ENCODE measurements around the gene PAPPA. TPM values are rescaled to one million over a fixed set of nuclear protein-coding genes. Genes with fewer than 3 reads are reported as not detected.

The PAPPA gene
- polyA plus RNA-seq, 6 donors from 2014 or later: not detected

DNA sequence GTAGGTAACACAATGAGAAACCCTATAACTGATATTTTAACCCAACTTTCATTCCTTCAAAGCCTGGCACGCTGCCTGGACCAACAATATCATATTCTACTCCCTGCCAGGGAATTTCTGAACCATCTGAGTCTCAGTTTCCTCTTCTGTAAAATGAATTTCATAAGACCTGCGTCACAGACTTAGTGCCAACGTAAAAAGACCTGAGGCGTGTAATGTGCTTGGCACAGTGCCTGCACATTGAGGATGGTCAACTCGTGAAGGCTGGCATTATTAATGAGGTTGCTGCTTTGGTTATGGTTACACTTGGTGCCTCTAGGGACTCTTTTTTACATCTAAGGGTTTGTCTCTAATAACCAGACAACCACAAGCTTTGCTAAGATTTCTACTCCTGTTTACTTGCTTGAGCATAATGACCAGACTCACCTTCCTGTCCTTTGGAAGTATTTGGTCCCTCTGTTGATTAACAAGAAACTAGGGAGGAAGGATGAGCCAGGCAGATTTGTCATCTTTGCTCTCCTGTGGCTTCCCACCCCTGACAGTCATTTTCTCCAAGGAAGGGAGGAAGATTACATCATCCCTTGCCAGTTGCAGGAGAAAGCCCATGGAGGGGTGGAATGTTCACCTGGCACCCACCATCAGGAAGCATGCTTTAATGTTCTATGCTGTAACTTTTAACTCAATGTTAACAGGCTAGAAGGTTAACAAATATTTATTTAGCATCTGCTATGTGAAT, 79.0 kb downstream of the PAPPA start:
- no peak overlapping the region for H3K27ac Mint-ChIP-seq
- DNase-seq: no peak
- no peaks in the 10 kb centered on the region for H3K36me3 Mint-ChIP-seq
- H3K4me3 Mint-ChIP-seq: no peak overlapping the region
- no peaks in the 10 kb centered on the region for H3K4me1 Mint-ChIP-seq
- H3K9me3 Mint-ChIP-seq: peaks cover 0 to 8% (median 6%) of the 10 kb centered on the region in 7 donors
- H3K27me3 Mint-ChIP-seq: no peaks in the 10 kb centered on the region
- ATAC-seq (ENCODE audit: low read depth in 2 of 2): no peak

- no peak for DNase-seq
- peaks cover 0 to 8% (median 6%) of the 10 kb centered on the region in 7 donors for H3K9me3 Mint-ChIP-seq
- no peak overlapping the region for H3K27ac Mint-ChIP-seq
- H3K4me3 Mint-ChIP-seq: no peak overlapping the region
- no peaks in the 10 kb centered on the region for H3K27me3 Mint-ChIP-seq
- no peak for ATAC-seq (ENCODE audit: low read depth in 2 of 2)
- no peaks in the 10 kb centered on the region for H3K36me3 Mint-ChIP-seq
- no peaks in the 10 kb centered on the region for H3K4me1 Mint-ChIP-seq
These were observed 79.6 kb downstream of the PAPPA start for GRCh38 chr9:116233160-116233530.

GRCh38 chr9:116234081-116234480, 80.5 kb downstream of the PAPPA start:
- ATAC-seq (ENCODE audit: low read depth in 2 of 2): no peak

GRCh38 chr9:116236979-116237378, 83.4 kb downstream of the PAPPA start:
- Mint-ChIP-seq H3K27ac (no peak overlapping the region), H3K36me3 (no peaks in the 10 kb centered on the region), H3K27me3 (no peaks in the 10 kb centered on the region), H3K4me3 (no peak overlapping the region), H3K4me1 (no peaks in the 10 kb centered on the region), H3K9me3 (peaks cover 0 to 8% (median 2%) of the 10 kb centered on the region in 7 donors)
- no peak for DNase-seq
- no peak for ATAC-seq (ENCODE audit: low read depth in 2 of 2)

More at GRCh38 chr9:116234081-116234480, 80.5 kb downstream of the PAPPA start:
- Mint-ChIP-seq H3K4me3 (no peak overlapping the region), H3K36me3 (no peaks in the 10 kb centered on the region), H3K9me3 (peaks cover 0 to 8% (median 6%) of the 10 kb centered on the region in 7 donors), H3K27ac (no peak overlapping the region), H3K27me3 (no peaks in the 10 kb centered on the region), H3K4me1 (no peaks in the 10 kb centered on the region)
- DNase-seq: no peak

DNA sequence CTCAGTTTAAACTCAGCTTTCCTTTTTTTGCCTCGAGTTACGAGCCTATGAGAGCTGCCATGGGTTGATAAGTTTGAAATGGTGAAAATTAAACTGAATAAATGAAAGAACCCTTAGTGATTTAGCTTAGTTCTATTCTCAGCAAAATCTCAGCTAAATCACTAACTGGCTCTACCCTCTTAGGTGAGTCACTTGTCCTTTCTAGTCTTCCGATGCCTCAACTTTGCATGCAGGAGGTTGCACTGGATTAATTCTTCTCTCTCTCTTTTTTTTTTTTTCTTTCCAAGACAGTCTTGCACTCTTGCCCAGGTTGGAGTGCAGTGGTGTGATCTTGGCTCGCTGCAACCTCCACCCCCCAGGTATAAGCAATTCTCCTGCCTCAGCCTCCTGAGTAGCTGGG, 83.9 kb downstream of the PAPPA start:
- H3K4me1 Mint-ChIP-seq: no peaks in the 10 kb centered on the region
- DNase-seq: no peak
- no peak for ATAC-seq (ENCODE audit: low read depth in 2 of 2)

GRCh38 chr9:116238225-116238624, 84.6 kb downstream of the PAPPA start:
- Mint-ChIP-seq H3K4me3 (no peak overlapping the region), H3K27me3 (no peaks in the 10 kb centered on the region), H3K27ac (no peak overlapping the region), H3K9me3 (peaks cover 0 to 10% (median 4%) of the 10 kb centered on the region in 7 donors), H3K36me3 (no peaks in the 10 kb centered on the region), H3K4me1 (no peaks in the 10 kb centered on the region)
- DNase-seq (no peak), ATAC-seq (ENCODE audit: low read depth in 2 of 2) (no peak)

More for the DNA sequence above, 83.9 kb downstream of the PAPPA start:
- Mint-ChIP-seq H3K27ac (no peak overlapping the region), H3K36me3 (no peaks in the 10 kb centered on the region), H3K4me3 (no peak overlapping the region), H3K27me3 (no peaks in the 10 kb centered on the region), H3K9me3 (peaks cover 0 to 10% (median 2%) of the 10 kb centered on the region in 7 donors)

GRCh38 chr9:116238776-116239340, 85.3 kb downstream of the PAPPA start:
- ATAC-seq (ENCODE audit: low read depth in 2 of 2): no peak
- Mint-ChIP-seq H3K9me3 (peaks cover 0 to 10% (median 4%) of the 10 kb centered on the region in 7 donors), H3K27ac (no peak overlapping the region), H3K4me3 (no peak overlapping the region), H3K36me3 (no peaks in the 10 kb centered on the region), H3K27me3 (no peaks in the 10 kb centered on the region), H3K4me1 (no peaks in the 10 kb centered on the region)
- no peak for DNase-seq

GRCh38 chr9:116243708-116244107, 90.1 kb downstream of the PAPPA start:
- DNase-seq (no peak), ATAC-seq (ENCODE audit: low read depth in 2 of 2) (no peak)
- H3K27ac Mint-ChIP-seq: no peak overlapping the region
- H3K9me3 Mint-ChIP-seq: peaks cover 0 to 4% (median 3%) of the 10 kb centered on the region in 7 donors
- H3K4me1 Mint-ChIP-seq: no peaks in the 10 kb centered on the region
- H3K4me3 Mint-ChIP-seq: no peak overlapping the region
- H3K36me3 Mint-ChIP-seq: no peaks in the 10 kb centered on the region
- H3K27me3 Mint-ChIP-seq: peaks cover 0 to 7% (median 0%) of the 10 kb centered on the region in 3 donors

- no peaks in the 10 kb centered on the region for H3K4me1 Mint-ChIP-seq
- no peak overlapping the region for H3K4me3 Mint-ChIP-seq
- H3K9me3 Mint-ChIP-seq: peaks cover 0 to 11% (median 2%) of the 10 kb centered on the region in 7 donors
- H3K27me3 Mint-ChIP-seq: peaks cover 0 to 7% (median 0%) of the 10 kb centered on the region in 3 donors
- no peak for DNase-seq
- no peak overlapping the region for H3K27ac Mint-ChIP-seq
- ATAC-seq (ENCODE audit: low read depth in 2 of 2): no peak
- no peaks in the 10 kb centered on the region for H3K36me3 Mint-ChIP-seq
These were observed 93.7 kb downstream of the PAPPA start for GRCh38 chr9:116247284-116247683.

- H3K27me3 Mint-ChIP-seq: peaks cover 0 to 7% (median 0%) of the 10 kb centered on the region in 3 donors
- no peak overlapping the region for H3K4me3 Mint-ChIP-seq
- ATAC-seq (ENCODE audit: low read depth in 2 of 2): no peak
- DNase-seq: no peak
- no peaks in the 10 kb centered on the region for H3K4me1 Mint-ChIP-seq
- H3K36me3 Mint-ChIP-seq: no peaks in the 10 kb centered on the region
- no peak overlapping the region for H3K27ac Mint-ChIP-seq
- peaks cover 0 to 9% (median 2%) of the 10 kb centered on the region in 7 donors for H3K9me3 Mint-ChIP-seq
These were observed 94.3 kb downstream of the PAPPA start for GRCh38 chr9:116247791-116248374.

DNA sequence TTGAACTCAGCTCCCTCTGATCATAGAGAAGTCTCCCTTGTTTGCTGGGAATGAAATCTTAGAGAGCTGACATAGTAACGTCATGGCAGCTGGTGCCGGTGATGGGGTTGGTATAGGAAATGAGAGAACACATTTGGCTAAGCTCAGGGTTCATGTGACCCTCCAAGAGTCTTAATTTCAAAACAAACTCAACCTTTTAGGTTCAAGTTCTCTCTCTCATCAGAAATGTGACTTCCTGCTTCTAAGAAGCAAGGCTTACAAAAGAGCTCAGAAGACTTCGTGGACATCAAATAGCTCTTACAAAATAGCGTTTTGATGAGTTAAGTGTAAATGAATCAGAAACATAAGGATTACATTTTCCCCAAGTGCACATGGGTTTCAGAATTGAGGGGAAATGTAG, 97.3 kb downstream of the PAPPA start:
- peaks cover 0 to 7% (median 2%) of the 10 kb centered on the region in 7 donors for H3K9me3 Mint-ChIP-seq
- H3K27me3 Mint-ChIP-seq: peaks cover 0 to 7% (median 0%) of the 10 kb centered on the region in 3 donors
- H3K27ac Mint-ChIP-seq: no peak overlapping the region
- H3K4me1 Mint-ChIP-seq: no peaks in the 10 kb centered on the region
- no peak overlapping the region for H3K4me3 Mint-ChIP-seq
- DNase-seq (no peak), ATAC-seq (ENCODE audit: low read depth in 2 of 2) (no peak)
- H3K36me3 Mint-ChIP-seq: no peaks in the 10 kb centered on the region

DNA sequence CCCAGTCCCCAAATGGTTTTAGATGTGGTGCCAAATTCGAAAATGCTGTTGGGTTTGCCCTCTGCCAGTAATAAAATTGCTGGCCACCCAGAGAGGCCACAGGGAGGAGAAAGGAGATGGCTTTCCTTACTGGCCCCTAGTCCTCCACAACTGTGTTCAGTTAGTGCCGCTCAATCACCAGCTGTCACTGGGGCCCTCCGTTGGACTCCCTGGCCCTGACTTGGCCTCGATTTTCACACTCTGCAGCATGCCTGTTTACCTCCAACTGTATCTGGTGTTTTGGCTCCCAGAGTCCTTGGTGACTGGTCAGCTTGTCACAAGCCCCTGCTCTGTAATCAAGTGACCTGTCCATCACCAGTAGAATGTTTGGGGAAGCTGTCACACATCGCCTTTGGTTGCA, 97.8 kb downstream of the PAPPA start:
- no peaks in the 10 kb centered on the region for H3K4me1 Mint-ChIP-seq
- no peak overlapping the region for H3K4me3 Mint-ChIP-seq

DNA sequence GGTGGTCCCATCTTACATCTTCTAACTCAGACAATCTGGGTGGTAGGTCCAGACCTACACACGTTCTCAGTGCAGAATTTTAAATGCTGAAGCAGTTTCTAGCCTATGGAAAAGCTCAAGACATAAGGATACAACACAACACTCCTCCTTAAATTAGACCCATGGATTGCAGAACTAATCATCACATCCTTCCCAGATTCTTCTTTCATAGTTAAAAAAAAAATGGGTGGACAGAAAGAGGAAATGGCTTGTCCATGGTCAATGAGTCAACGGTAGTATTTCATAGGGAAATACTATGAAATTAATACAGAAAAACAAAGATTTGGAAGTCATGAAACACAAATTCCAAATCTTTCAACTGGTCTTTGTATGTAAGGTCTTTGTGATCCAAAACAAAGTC, 106.9 kb downstream of the PAPPA start:
- H3K4me1 Mint-ChIP-seq: no peaks in the 10 kb centered on the region
- no peak for DNase-seq
- no peaks in the 10 kb centered on the region for H3K27me3 Mint-ChIP-seq
- no peak overlapping the region for H3K4me3 Mint-ChIP-seq
- no peak for ATAC-seq (ENCODE audit: low read depth in 2 of 2)
- peaks cover 0 to 4% (median 0%) of the 10 kb centered on the region in 7 donors for H3K9me3 Mint-ChIP-seq
- no peak overlapping the region for H3K27ac Mint-ChIP-seq
- no peaks in the 10 kb centered on the region for H3K36me3 Mint-ChIP-seq

More for the DNA sequence above, 97.8 kb downstream of the PAPPA start:
- ATAC-seq (ENCODE audit: low read depth in 2 of 2): no peak
- Mint-ChIP-seq H3K27ac (no peak overlapping the region), H3K36me3 (no peaks in the 10 kb centered on the region), H3K9me3 (peaks cover 0 to 7% (median 2%) of the 10 kb centered on the region in 7 donors), H3K27me3 (peaks cover 0 to 7% (median 0%) of the 10 kb centered on the region in 3 donors)
- no peak for DNase-seq

DNA sequence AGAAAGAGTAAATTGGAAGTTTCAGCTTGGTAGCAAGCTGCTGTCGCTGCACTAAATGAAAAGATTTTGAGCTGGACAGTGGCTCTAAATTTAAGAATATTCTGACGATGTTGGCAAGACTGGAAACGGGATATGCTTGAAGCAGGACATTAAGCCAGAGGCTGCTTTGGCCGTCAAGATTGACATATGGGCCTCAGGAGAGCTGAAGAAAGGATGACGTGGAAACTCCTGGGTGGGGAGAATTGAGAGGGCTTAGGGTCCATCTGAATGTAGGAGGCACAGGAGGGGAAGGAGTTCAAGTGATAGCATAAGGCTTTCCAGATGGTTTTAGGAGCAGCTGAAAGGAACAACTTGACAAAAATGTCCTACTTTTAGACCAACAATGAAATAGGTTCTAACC, 108.9 kb downstream of the PAPPA start:
- no peaks in the 10 kb centered on the region for H3K4me1 Mint-ChIP-seq
- H3K27me3 Mint-ChIP-seq: no peaks in the 10 kb centered on the region
- peaks cover 0 to 4% (median 0%) of the 10 kb centered on the region in 7 donors for H3K9me3 Mint-ChIP-seq
- no peak overlapping the region for H3K27ac Mint-ChIP-seq
- ATAC-seq (ENCODE audit: low read depth in 2 of 2) (no peak), DNase-seq (no peak)
- no peak overlapping the region for H3K4me3 Mint-ChIP-seq
- no peaks in the 10 kb centered on the region for H3K36me3 Mint-ChIP-seq
